ENCODE results near the gene EMC10. TPM values are rescaled to one million over a fixed set of nuclear protein-coding genes. Genes with fewer than 3 reads are reported as not detected.

The EMC10 gene
- total RNA-seq, 1 experiment from 2014 or later: 66.7 TPM

DNA sequence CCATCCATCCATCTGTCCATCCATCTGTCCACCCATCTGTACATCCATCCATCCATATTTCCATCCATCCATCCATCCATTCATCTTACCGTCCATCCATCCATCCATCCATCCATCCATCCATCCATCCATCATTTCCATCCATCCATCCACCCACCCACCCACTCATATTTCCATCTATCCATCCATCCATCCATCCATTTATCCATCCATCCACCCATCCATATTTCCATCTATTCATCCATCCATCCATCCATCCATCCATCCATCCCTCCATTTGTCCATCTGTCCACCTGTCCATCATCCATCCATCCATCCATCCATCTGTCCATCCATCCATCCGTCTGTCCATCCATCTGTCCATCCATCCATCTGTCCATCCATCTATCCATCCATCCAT is 20.3 kb upstream of the EMC10 start:
- TF ChIP-seq, protein P1, sequence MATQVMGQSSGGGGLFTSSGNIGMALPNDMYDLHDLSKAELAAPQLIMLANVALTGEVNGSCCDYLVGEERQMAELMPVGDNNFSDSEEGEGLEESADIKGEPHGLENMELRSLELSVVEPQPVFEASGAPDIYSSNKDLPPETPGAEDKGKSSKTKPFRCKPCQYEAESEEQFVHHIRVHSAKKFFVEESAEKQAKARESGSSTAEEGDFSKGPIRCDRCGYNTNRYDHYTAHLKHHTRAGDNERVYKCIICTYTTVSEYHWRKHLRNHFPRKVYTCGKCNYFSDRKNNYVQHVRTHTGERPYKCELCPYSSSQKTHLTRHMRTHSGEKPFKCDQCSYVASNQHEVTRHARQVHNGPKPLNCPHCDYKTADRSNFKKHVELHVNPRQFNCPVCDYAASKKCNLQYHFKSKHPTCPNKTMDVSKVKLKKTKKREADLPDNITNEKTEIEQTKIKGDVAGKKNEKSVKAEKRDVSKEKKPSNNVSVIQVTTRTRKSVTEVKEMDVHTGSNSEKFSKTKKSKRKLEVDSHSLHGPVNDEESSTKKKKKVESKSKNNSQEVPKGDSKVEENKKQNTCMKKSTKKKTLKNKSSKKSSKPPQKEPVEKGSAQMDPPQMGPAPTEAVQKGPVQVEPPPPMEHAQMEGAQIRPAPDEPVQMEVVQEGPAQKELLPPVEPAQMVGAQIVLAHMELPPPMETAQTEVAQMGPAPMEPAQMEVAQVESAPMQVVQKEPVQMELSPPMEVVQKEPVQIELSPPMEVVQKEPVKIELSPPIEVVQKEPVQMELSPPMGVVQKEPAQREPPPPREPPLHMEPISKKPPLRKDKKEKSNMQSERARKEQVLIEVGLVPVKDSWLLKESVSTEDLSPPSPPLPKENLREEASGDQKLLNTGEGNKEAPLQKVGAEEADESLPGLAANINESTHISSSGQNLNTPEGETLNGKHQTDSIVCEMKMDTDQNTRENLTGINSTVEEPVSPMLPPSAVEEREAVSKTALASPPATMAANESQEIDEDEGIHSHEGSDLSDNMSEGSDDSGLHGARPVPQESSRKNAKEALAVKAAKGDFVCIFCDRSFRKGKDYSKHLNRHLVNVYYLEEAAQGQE (IDR thresholded peaks at IDR 0.05; ENCODE audit: insufficient read depth in 1 of 2, low read depth in 2 of 2, low read length in 1 of 2): no peak
- TF ChIP-seq POLR2AphosphoS5 (IDR thresholded peaks at IDR 0.05; ENCODE audit: low read depth, low read length): no peak
- TF ChIP-seq TCF7L2 (IDR thresholded peaks at IDR 0.05; ENCODE audit: low read depth, low read length): no peak
- no peak for TF ChIP-seq SIN3A (IDR thresholded peaks at IDR 0.05; ENCODE audit: borderline replicate concordance, insufficient read depth, low read depth, low read length)
- TF ChIP-seq, protein P2, sequence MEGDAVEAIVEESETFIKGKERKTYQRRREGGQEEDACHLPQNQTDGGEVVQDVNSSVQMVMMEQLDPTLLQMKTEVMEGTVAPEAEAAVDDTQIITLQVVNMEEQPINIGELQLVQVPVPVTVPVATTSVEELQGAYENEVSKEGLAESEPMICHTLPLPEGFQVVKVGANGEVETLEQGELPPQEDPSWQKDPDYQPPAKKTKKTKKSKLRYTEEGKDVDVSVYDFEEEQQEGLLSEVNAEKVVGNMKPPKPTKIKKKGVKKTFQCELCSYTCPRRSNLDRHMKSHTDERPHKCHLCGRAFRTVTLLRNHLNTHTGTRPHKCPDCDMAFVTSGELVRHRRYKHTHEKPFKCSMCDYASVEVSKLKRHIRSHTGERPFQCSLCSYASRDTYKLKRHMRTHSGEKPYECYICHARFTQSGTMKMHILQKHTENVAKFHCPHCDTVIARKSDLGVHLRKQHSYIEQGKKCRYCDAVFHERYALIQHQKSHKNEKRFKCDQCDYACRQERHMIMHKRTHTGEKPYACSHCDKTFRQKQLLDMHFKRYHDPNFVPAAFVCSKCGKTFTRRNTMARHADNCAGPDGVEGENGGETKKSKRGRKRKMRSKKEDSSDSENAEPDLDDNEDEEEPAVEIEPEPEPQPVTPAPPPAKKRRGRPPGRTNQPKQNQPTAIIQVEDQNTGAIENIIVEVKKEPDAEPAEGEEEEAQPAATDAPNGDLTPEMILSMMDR (IDR thresholded peaks at IDR 0.05): no peak
- Histone ChIP-seq H3K27me3 (ENCODE audit: control insufficient read depth, insufficient read depth, low read length) (no peaks in the 10 kb centered on the region), H3K9me3 (ENCODE audit: control insufficient read depth, insufficient read depth, low read depth, low read length) (no peaks in the 10 kb centered on the region), H3K27ac (ENCODE audit: low read length) (no peak overlapping the region), H3K4me1 (ENCODE audit: control insufficient read depth, insufficient read depth, low read length) (no peaks in the 10 kb centered on the region; the same call in 1 of the 2 replicates), H3K4me3 (ENCODE audit: low read depth in 2 of 2, low read length in 2 of 2) (no peak overlapping the region), H3K36me3 (ENCODE audit: control insufficient read depth, insufficient read depth, low read length) (no peaks in the 10 kb centered on the region)
- POLR2A ChIA-PET: no interaction called here
- ATAC-seq (no peak), DNase-seq (ENCODE audit: low read depth, low spot score) (no peak)
- BruUV-seq (replicated peaks): no TSS peak
- CTCF ChIA-PET: no interaction called here
- in situ Hi-C loops (cut with HindIII; ENCODE audit: low pct_unique_long_range_greater_than_20kb, low sequenced_read_pairs): no loop called here
- intact Hi-C loops (cut with micrococcal nuclease; ENCODE audit: unreplicated experiment): no loop called here

GRCh38 chr19:50457300-50457699 is 19.0 kb upstream of the EMC10 start:
- POLR2A ChIA-PET: no interaction called here
- DNase-seq (ENCODE audit: low read depth, low spot score) (no peak), ATAC-seq (no peak)
- Histone ChIP-seq H3K4me1 (ENCODE audit: control insufficient read depth, insufficient read depth, low read length) (no peaks in the 10 kb centered on the region; the same call in none of the 2 replicates), H3K9me3 (ENCODE audit: control insufficient read depth, insufficient read depth, low read depth, low read length) (no peaks in the 10 kb centered on the region), H3K27ac (ENCODE audit: low read length) (no peak overlapping the region), H3K36me3 (ENCODE audit: control insufficient read depth, insufficient read depth, low read length) (no peaks in the 10 kb centered on the region), H3K4me3 (ENCODE audit: low read depth in 2 of 2, low read length in 2 of 2) (no peak overlapping the region), H3K27me3 (ENCODE audit: control insufficient read depth, insufficient read depth, low read length) (no peaks in the 10 kb centered on the region)
- CTCF ChIA-PET: no interaction called here
- intact Hi-C loops (cut with micrococcal nuclease; ENCODE audit: unreplicated experiment): no loop called here
- BruUV-seq (replicated peaks): no TSS peak
- TF ChIP-seq, protein P1 (IDR thresholded peaks at IDR 0.05; ENCODE audit: insufficient read depth in 1 of 2, low read depth in 2 of 2, low read length in 1 of 2): no peak
- TF ChIP-seq POLR2AphosphoS5 (IDR thresholded peaks at IDR 0.05; ENCODE audit: low read depth, low read length) (no peak), TCF7L2 (IDR thresholded peaks at IDR 0.05; ENCODE audit: low read depth, low read length) (no peak), SIN3A (IDR thresholded peaks at IDR 0.05; ENCODE audit: borderline replicate concordance, insufficient read depth, low read depth, low read length) (no peak)
- TF ChIP-seq, protein P2 (IDR thresholded peaks at IDR 0.05): no peak
- in situ Hi-C loops (cut with HindIII; ENCODE audit: low pct_unique_long_range_greater_than_20kb, low sequenced_read_pairs): no loop called here
